CD4-positive, alpha-beta memory T cell (primary cell): ENCODE data around the gene HOXD13. TPM values are rescaled to one million over a fixed set of nuclear protein-coding genes. Genes with fewer than 3 reads are reported as not detected.

Experiments
- CTCF ChIA-PET: fragments of 350-600 bp; sonication (Branson Sonifier 250); formaldehyde crosslinking; loops from one replicate; lab custom pipeline; 2021; ENCODE audit warnings: inconsistent platforms; ENCODE audit not compliant: partially characterized antibody; lab: Charles Lee
- POLR2A ChIA-PET: fragments of 350-600 bp; sonication (Branson Sonifier 250); formaldehyde crosslinking; loops from one replicate; lab custom pipeline; 2021; ENCODE audit not compliant: partially characterized antibody; lab: Charles Lee
- DNase-seq, 5 donors: peaks; one replicate each; pipeline versions ENCODE4 v3.0.0 to v3.0.0-alpha.2; 2020 to 2022; ENCODE audit warnings: mixed read lengths in 1 of 5
- H3K27ac ChIP-seq: one replicate; pipeline ENCODE4 v1.7.0; 2013; ENCODE audit warnings: low read depth, low read length
- H3K27me3 ChIP-seq: 2 replicates; pipeline ENCODE4 v1.7.0; 2013; ENCODE audit warnings: mild to moderate bottlenecking, low read length, moderate library complexity; ENCODE audit not compliant: insufficient read depth
- H3K36me3 ChIP-seq: 2 replicates; pipeline ENCODE4 v1.7.0; 2013; ENCODE audit warnings: mild to moderate bottlenecking, low read length, moderate library complexity; ENCODE audit not compliant: insufficient read depth
- H3K4me1 ChIP-seq: 2 replicates; pipeline ENCODE4 v1.7.0; 2013; ENCODE audit warnings: mild to moderate bottlenecking, low read length, moderate library complexity; ENCODE audit not compliant: insufficient read depth
- H3K4me3 ChIP-seq, 2 donors: one replicate each; pipeline ENCODE4 v1.7.0; 2013; ENCODE audit warnings: low read length in 2 of 2, mild to moderate bottlenecking in 1 of 2
- H3K9me3 ChIP-seq, 2 donors: one replicate each; pipeline ENCODE4 v1.7.0; 2013; ENCODE audit warnings: low read length in 2 of 2, control low read depth in 1 of 2; ENCODE audit not compliant: control insufficient read depth in 1 of 2
- H3K27ac Mint-ChIP-seq, 7 donors: one replicate each; pipeline ENCODE4 v1.8.0; 2020 to 2021; ENCODE audit warnings: mixed read lengths in 7 of 7, mild to moderate bottlenecking in 6 of 7, inconsistent platforms in 3 of 7, moderate library complexity in 3 of 7
- H3K27me3 Mint-ChIP-seq, 2 donors: one replicate each; pipeline ENCODE4 v1.8.0; 2020 to 2021; ENCODE audit warnings: mixed read lengths in 2 of 2
- H3K36me3 Mint-ChIP-seq, 2 donors: one replicate each; pipeline ENCODE4 v1.8.0; 2020 to 2021; ENCODE audit warnings: mixed read lengths in 2 of 2, inconsistent platforms in 1 of 2, mild to moderate bottlenecking in 1 of 2
- H3K4me1 Mint-ChIP-seq, 4 donors: one replicate each; pipeline ENCODE4 v1.8.0; 2020 to 2021; ENCODE audit warnings: mixed read lengths in 4 of 4, mild to moderate bottlenecking in 1 of 4
- H3K4me3 Mint-ChIP-seq, 8 donors: one replicate each; pipeline ENCODE4 v1.8.0; 2020 to 2021; ENCODE audit warnings: mixed read lengths in 8 of 8, mild to moderate bottlenecking in 7 of 8, moderate library complexity in 6 of 8, inconsistent platforms in 3 of 8
- H3K9me3 Mint-ChIP-seq, 8 donors: one replicate each; pipeline ENCODE4 v1.8.0; 2020 to 2021; ENCODE audit warnings: mixed read lengths in 8 of 8, mild to moderate bottlenecking in 5 of 8, inconsistent platforms in 3 of 8, moderate library complexity in 1 of 8
- intact Hi-C: fragments of 100-400 bp; cut with micrococcal nuclease; formaldehyde crosslinking; loops from one replicate; pipeline ENCODE4 v1.15.1; 2023
- polyA plus RNA-seq, 2 donors: library from polyadenylated mRNA; unstranded; fragments of 300-500 nt; fragmentation: Illumina TruSeq; gene quantifications; one replicate each; pipeline ENCODE4 v1.2.3, GENCODE V29; 2021
- total RNA-seq, 2 experiments: library from RNA; stranded (reverse); gene quantifications; one replicate each; pipeline ENCODE4 v1.2.3, GENCODE V29; 2021

The HOXD13 gene
- total and polyA plus RNA-seq, 4 experiments from 2014 or later, result not detected

DNA sequence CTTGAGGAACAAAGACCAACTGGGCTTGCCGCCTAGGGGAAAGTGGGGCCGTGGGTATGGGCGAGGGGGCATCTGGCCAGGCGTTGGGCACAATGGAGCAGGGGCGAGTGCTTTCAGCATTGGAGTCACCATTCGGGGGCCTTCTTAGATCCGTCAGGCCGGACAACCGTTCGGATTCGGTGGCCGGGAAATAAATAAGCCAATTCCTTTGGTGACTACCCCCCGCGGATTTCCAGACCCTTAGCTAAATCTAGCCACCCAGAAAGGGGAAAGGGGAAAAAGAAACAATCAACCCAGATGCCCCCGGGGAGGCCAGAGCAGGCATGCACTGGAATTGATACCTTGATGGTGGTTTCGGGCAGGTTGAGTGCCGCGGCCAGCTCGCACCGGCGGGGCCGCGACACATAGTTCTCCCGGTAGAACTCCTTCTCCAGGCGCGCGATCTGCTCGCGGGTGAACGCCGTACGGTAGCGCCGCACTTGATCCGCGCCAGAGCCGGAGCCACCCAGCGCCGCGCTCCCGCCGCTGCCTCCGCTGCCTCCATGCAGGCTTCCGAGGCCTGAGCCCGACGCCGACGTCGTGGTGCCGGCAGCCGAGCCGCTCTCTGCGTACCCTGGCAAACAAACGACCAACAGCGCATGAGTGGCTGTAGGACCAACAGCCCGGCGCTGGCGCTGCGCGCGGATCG, 10.5 kb upstream of the HOXD13 start:
- ChIA-PET POLR2A (no interaction called here), CTCF (interaction anchor here (0.7 to 1.2 kb wide), 2 partner anchors 12 to 45 kb away, joined by 3 read pairs; no protein-coding TSS in a partner anchor)
- intact Hi-C loops, result no loop called here
- H3K4me1 ChIP-seq, result no peaks in the 10 kb centered on the region
- H3K27me3 ChIP-seq, result peaks cover 87% of the 10 kb centered on the region
- no peak overlapping the region for H3K4me3 ChIP-seq
- no peaks in the 10 kb centered on the region for H3K36me3 ChIP-seq
- no peaks in the 10 kb centered on the region for H3K9me3 ChIP-seq
- Mint-ChIP-seq H3K4me3 (peak overlapping the region in 5 of 8 donors; percentile 24 to 70 (median 57)), H3K4me1 (peaks cover 4 to 39% (median 11%) of the 10 kb centered on the region in 4 donors), H3K36me3 (peaks cover 0 to 17% of the 10 kb centered on the region in 2 donors), H3K9me3 (peaks cover 3 to 76% (median 58%) of the 10 kb centered on the region in 8 donors), H3K27ac (peak overlapping the region in 5 of 7 donors; percentile 82 to 96 (median 90)), H3K27me3 (peaks cover 57 to 64% of the 10 kb centered on the region in 2 donors)
- DNase-seq, result peak in 1 of 5 donors; percentile 38
- no peak overlapping the region for H3K27ac ChIP-seq

DNA sequence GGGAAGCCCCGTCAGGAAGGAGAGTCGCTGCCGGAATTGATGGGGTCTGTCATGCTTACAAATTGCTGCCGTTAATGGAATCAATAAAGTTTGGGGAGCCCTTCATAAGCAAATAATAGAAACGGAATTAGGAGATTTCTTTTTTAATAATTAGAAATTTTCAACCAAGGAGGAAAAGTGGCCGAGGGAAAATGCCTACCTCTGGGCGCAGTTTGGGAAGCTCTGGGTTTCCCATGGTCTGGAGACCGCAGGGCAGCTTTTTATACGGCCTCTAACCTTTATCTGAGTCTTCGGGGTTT, 10.0 kb upstream of the HOXD13 start:
- Histone ChIP-seq H3K36me3 (no peaks in the 10 kb centered on the region), H3K4me3 (no peak overlapping the region), H3K27ac (no peak overlapping the region), H3K4me1 (no peaks in the 10 kb centered on the region), H3K27me3 (peaks cover 86% of the 10 kb centered on the region), H3K9me3 (no peaks in the 10 kb centered on the region)
- Mint-ChIP-seq H3K4me3 (peak overlapping the region in 5 of 8 donors; percentile 17 to 57 (median 41)), H3K9me3 (peaks cover 3 to 78% (median 60%) of the 10 kb centered on the region in 8 donors), H3K4me1 (peaks cover 4 to 40% (median 11%) of the 10 kb centered on the region in 4 donors), H3K27me3 (peaks cover 57 to 63% of the 10 kb centered on the region in 2 donors), H3K27ac (peak overlapping the region in 5 of 7 donors; percentile 13 to 96 (median 87)), H3K36me3 (peaks cover 0 to 17% of the 10 kb centered on the region in 2 donors)
- peak in 1 of 5 donors; percentile 27 for DNase-seq
- intact Hi-C loops, result no loop called here
- ChIA-PET POLR2A (no interaction called here), CTCF (interaction anchor here (0.7 to 1.2 kb wide), 2 partner anchors 11 to 44 kb away, joined by 3 read pairs; no protein-coding TSS in a partner anchor)

DNA sequence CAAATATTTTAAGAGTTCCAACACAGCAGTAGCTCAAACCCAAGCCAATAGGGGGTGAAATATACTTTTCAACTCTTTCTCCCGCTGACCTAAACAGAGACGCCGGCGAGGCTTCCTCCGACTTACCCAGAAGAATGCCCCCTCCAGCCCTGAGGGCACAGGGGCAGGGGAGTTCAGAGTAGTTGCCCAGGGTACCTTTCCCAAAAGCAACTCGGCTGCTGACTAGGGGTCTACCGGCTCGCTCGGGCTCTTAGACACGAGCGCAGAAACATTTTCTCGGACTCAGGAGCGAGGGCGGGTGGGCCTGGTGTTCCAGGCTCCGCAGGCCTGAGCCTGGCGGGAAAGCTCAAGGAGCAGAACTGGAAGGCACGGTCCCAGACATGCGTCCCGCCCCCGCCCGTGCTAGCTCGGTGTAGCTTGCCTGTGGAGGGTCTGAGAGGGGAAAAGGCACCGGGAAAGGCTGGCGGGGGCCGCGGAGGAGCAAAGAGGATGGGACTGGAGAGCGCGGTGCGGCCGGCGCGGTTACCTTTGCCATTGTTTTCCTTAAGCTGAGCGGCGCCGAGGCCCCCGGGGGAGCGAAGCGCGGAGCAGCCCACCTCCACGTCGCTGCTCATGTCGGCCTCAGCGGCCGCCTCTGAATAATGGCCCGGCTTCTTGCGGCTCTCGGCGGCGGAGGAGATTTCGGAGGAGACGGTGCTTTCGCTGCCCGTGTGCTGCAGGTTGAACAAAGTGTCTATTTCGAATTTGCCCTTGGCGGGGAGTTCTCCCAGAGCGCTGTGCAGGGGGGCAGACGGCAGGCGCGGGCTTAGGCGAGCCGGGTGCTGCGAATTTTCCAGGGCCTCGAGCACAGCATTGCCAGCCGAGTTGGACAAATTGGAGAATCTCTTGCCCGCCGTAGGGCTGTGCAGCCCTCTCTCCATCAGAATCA, 9.4 kb upstream of the HOXD13 start:
- peaks cover 91% of the 10 kb centered on the region for H3K27me3 ChIP-seq
- Mint-ChIP-seq H3K4me1 (peaks cover 4 to 43% (median 13%) of the 10 kb centered on the region in 4 donors), H3K27ac (peak overlapping the region in 6 of 7 donors; percentile 13 to 96 (median 84)), H3K9me3 (peaks cover 3 to 84% (median 59%) of the 10 kb centered on the region in 8 donors), H3K27me3 (peaks cover 60 to 68% of the 10 kb centered on the region in 2 donors), H3K4me3 (peak overlapping the region in 7 of 8 donors; percentile 36 to 74 (median 57)), H3K36me3 (peaks cover 0 to 17% of the 10 kb centered on the region in 2 donors)
- no peak overlapping the region for H3K27ac ChIP-seq
- peaks cover 4% of the 10 kb centered on the region for H3K4me1 ChIP-seq
- H3K9me3 ChIP-seq, result no peaks in the 10 kb centered on the region
- POLR2A ChIA-PET, result no interaction called here
- no peak for DNase-seq
- intact Hi-C loops, result no loop called here
- H3K36me3 ChIP-seq, result no peaks in the 10 kb centered on the region
- no peak overlapping the region for H3K4me3 ChIP-seq
- CTCF ChIA-PET, result interaction anchor here (0.7 kb wide), 1 partner anchor 11 kb away, joined by 3 read pairs; no protein-coding TSS in a partner anchor

DNA sequence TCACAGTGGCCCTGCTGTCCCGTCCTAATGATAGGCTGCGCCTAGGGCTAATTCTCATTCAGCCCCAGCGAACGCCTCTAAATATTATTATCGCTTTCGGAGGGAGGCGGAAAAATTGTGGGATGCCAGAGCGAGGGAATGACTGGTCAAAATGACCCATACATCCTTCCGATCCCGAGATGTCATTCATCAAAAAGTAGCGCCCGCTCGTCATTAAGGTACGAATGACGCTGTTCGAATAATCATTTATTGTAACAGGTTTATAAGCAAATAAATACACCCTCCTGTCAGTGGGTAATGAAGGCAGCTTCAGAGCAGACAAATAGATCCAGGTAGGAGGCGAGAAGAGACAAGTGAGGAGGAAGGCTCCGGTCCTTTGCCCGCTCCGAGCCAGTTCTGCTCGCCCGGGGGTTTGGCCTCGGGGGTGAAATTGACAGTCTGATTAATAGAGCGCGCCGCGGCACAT, 8.7 kb upstream of the HOXD13 start, which contains the start of gene EVX2:
TSS of gene EVX2 (minus strand) at position 167 of the 466 bp plus-strand sequence. CDS start 186 bp downstream, outside the sequence.
- no peaks in the 10 kb centered on the region for H3K9me3 ChIP-seq
- intact Hi-C loops, result no loop called here
- H3K27me3 ChIP-seq, result peaks cover 91% of the 10 kb centered on the region
- Mint-ChIP-seq H3K9me3 (peaks cover 0 to 80% (median 53%) of the 10 kb centered on the region in 8 donors), H3K36me3 (peaks cover 0 to 13% of the 10 kb centered on the region in 2 donors), H3K4me3 (peak within 1 kb of the TSS in 7 of 8 donors; percentile 36 to 78 (median 61)), H3K27me3 (peaks cover 58 to 66% of the 10 kb centered on the region in 2 donors), H3K27ac (peak within 1 kb of the TSS in 6 of 7 donors; percentile 53 to 96 (median 86)), H3K4me1 (peaks cover 4 to 44% (median 16%) of the 10 kb centered on the region in 4 donors)
- no peaks in the 10 kb centered on the region for H3K36me3 ChIP-seq
- DNase-seq, result peak in 1 of 5 donors; percentile 28
- H3K4me1 ChIP-seq, result peaks cover 9% of the 10 kb centered on the region
- no peak within 1 kb of the TSS for H3K27ac ChIP-seq
- CTCF ChIA-PET, result no interaction called here
- POLR2A ChIA-PET, result no interaction called here
- H3K4me3 ChIP-seq, result no peak within 1 kb of the TSS

DNA sequence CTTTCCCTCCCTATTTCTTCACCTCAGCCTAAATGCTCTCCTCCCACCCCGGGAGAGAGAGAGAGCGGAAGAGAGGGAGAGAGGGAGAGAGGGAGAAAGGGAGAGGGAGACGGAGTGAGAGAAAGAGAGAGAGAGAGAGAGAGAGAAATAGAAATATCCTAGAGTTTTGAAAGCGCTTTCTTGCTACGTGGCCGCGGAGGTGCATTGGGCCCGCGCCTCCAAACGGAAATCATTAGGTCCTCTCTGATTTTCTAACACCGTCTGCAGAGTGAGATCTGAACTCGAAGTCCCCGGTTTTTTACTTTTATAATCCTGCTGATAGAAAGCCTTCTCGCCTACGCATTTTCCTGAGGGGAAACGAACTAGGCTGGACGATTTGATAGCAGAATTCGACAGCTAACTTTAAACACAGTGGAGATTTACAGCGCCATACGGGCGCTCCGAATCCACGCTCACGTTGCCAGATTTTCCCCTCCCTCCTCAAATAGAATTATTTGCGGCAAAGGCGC, 7.9 kb upstream of the HOXD13 start:
- Histone ChIP-seq H3K27ac (no peak overlapping the region), H3K4me1 (peaks cover 9% of the 10 kb centered on the region), H3K4me3 (no peak overlapping the region), H3K27me3 (peaks cover 91% of the 10 kb centered on the region), H3K9me3 (no peaks in the 10 kb centered on the region), H3K36me3 (no peaks in the 10 kb centered on the region)
- Mint-ChIP-seq H3K9me3 (peaks cover 0 to 72% (median 51%) of the 10 kb centered on the region in 8 donors), H3K27me3 (peaks cover 60 to 65% of the 10 kb centered on the region in 2 donors), H3K36me3 (peaks cover 0 to 15% of the 10 kb centered on the region in 2 donors), H3K4me1 (peaks cover 1 to 42% (median 11%) of the 10 kb centered on the region in 4 donors), H3K4me3 (peak overlapping the region in 6 of 8 donors; percentile 22 to 78 (median 45)), H3K27ac (peak overlapping the region in 6 of 7 donors; percentile 39 to 96 (median 68))
- no peak for DNase-seq
- ChIA-PET CTCF (interaction anchor here (1.6 kb wide), 1 partner anchor 12 kb away, joined by 7 read pairs; no protein-coding TSS in a partner anchor), POLR2A (interaction anchor here (1.1 kb wide), 1 partner anchor 12 kb away, joined by 3 read pairs; no protein-coding TSS in a partner anchor)
- intact Hi-C loops, result no loop called here

DNA sequence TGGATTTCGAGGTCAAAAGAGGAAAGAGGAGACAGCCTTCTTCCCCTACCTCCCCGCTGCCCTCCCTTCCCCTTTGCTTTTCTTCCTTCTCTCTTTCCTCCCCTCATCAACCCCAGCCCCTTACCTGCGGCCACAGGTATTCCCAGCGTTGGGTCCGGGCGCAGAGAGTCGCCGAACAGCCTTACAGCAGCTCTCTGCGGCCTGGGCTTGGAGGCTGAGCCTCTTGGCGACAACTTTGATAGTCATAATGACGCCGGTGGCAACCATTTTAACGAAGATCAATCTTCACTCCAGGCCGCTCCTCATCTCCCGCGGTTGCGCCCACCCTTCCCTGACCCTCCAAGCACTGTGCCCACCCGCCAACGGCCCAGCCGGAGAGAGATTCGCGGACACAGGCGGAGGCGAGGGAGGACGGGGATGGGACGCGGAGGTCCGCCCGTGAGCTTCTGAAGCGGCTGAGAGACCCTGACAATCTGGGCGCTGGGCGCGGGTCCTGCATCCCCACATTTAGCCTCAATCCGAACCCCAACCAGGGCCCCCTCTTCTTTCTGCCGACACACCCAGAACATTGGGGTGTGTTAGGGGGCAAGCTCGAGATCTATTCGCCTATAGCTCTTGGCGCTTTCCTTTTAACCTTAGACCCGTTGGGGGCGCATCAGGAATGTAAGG, 7.3 kb upstream of the HOXD13 start:
- intact Hi-C loops, result no loop called here
- Mint-ChIP-seq H3K27ac (peak overlapping the region in 4 of 7 donors; percentile 18 to 91 (median 81)), H3K36me3 (peaks cover 0 to 15% of the 10 kb centered on the region in 2 donors), H3K4me1 (peaks cover 1 to 46% (median 11%) of the 10 kb centered on the region in 4 donors), H3K4me3 (peak overlapping the region in 3 of 8 donors; percentile 5 to 50 (median 46)), H3K9me3 (peaks cover 0 to 73% (median 52%) of the 10 kb centered on the region in 8 donors), H3K27me3 (peaks cover 62 to 71% of the 10 kb centered on the region in 2 donors)
- no peaks in the 10 kb centered on the region for H3K36me3 ChIP-seq
- DNase-seq, result peak in 1 of 5 donors; percentile 28
- H3K27me3 ChIP-seq, result peaks cover 94% of the 10 kb centered on the region
- H3K4me3 ChIP-seq, result no peak overlapping the region
- no peaks in the 10 kb centered on the region for H3K9me3 ChIP-seq
- ChIA-PET CTCF (interaction anchor here (1.0 to 1.6 kb wide), 2 partner anchors 12 to 395 kb away, joined by 3 to 7 read pairs; no protein-coding TSS in a partner anchor), POLR2A (interaction anchor here (1.1 to 1.2 kb wide), 2 partner anchors 11 to 25 kb away, joined by 3 read pairs; no protein-coding TSS in a partner anchor)
- peaks cover 9% of the 10 kb centered on the region for H3K4me1 ChIP-seq
- no peak overlapping the region for H3K27ac ChIP-seq
